GM13976 (cell line): ENCODE data around the gene SPOCK1.

Experiments used
- DNase-seq: peaks from one replicate; pipeline ENCODE4 v3.0.0; 2012; ENCODE audit warnings: low spot score
- in situ Hi-C: fragments of 300-500 bp; cut with MboI; formaldehyde crosslinking; loops from one replicate; pipeline ENCODE4 v1.12.0; 2022; ENCODE audit warnings: low sequenced_read_pairs, mixed read lengths, inconsistent platforms; ENCODE audit not compliant: unreplicated experiment
- TF ChIP-seq, protein P1 (sequence below): IDR thresholded peaks from 2 replicates; pipeline ENCODE4 v1.5.1; 2012; ENCODE audit warnings: borderline replicate concordance, mild to moderate bottlenecking; ENCODE audit not compliant: insufficient read depth; ENCODE audit errors: extremely low read depth, missing control alignments, control extremely low read depth

Gene SPOCK1

GRCh38 chr5:137292461-137293027 lies 206.6 kb downstream of the SPOCK1 start:
- DNase-seq, result no peak
- TF ChIP-seq, protein P1, sequence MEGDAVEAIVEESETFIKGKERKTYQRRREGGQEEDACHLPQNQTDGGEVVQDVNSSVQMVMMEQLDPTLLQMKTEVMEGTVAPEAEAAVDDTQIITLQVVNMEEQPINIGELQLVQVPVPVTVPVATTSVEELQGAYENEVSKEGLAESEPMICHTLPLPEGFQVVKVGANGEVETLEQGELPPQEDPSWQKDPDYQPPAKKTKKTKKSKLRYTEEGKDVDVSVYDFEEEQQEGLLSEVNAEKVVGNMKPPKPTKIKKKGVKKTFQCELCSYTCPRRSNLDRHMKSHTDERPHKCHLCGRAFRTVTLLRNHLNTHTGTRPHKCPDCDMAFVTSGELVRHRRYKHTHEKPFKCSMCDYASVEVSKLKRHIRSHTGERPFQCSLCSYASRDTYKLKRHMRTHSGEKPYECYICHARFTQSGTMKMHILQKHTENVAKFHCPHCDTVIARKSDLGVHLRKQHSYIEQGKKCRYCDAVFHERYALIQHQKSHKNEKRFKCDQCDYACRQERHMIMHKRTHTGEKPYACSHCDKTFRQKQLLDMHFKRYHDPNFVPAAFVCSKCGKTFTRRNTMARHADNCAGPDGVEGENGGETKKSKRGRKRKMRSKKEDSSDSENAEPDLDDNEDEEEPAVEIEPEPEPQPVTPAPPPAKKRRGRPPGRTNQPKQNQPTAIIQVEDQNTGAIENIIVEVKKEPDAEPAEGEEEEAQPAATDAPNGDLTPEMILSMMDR, result no peak
- in situ Hi-C loops, result no loop called here

GRCh38 chr5:137291436-137291835 lies 207.7 kb downstream of the SPOCK1 start:
- in situ Hi-C loops, result no loop called here
- DNase-seq, result no peak
- TF ChIP-seq, protein P1, result no peak

- DNase-seq, result no peak
- in situ Hi-C loops, result no loop called here
- TF ChIP-seq, protein P1, result no peak
These were observed 208.1 kb downstream of the SPOCK1 start for GRCh38 chr5:137291031-137291430.

DNA sequence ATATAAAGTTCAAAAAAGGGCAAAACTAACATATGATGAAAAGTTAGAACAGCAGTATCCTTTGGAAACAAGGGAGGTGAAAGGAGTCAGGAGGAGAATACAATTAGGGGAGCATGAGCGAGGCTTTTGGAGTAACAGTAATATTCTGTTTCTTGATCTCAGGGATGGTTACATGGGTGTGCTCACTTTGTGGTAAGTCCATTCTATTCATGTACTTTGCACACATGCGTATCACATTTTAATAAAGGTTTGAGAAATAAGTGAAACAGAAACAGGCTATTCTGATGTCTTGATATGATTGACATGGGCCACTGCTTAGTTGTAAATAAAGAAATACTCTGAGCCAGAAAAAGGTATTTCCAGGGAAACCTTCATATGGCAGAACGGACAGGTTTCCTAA lies 208.8 kb downstream of the SPOCK1 start:
- DNase-seq, result no peak
- in situ Hi-C loops, result no loop called here
- TF ChIP-seq, protein P1, result no peak

- in situ Hi-C loops, result no loop called here
- TF ChIP-seq, protein P1, result no peak
- no peak for DNase-seq
These were observed 209.3 kb downstream of the SPOCK1 start for GRCh38 chr5:137289856-137290255.

GRCh38 chr5:137287569-137287968 lies 211.6 kb downstream of the SPOCK1 start:
- TF ChIP-seq, protein P1, result no peak
- in situ Hi-C loops, result no loop called here
- no peak for DNase-seq

DNA sequence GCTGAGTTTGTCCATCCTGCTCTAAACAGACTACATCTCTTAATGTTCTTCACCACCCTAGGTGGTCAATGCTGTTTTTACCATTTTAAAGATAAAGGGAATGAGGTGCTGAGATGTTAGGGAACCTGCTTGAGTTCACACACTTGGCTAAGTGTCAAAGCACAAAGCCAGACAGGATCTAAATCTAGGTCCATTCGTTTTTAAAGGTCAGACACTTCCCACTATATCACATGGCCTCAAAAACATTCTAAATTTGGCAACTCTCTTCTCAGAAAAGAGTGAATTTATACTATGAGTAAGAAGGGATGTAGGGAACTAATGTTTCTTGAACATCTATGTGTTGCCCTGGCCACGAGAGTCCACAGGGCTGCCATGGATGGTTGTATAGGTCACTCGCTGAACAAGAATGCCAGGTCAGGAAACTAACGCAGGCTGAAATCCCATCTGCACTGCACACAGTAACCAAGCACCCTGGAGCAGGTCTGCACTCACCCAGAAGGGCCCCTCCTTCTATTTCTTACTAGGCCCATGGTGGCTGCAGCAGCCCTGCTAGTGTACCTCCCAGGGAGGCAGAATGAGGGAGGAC lies 213.0 kb downstream of the SPOCK1 start:
- DNase-seq, result no peak
- in situ Hi-C loops, result no loop called here
- TF ChIP-seq, protein P1, result no peak
